ENCODE measurements around the gene PLK1.

DNA sequence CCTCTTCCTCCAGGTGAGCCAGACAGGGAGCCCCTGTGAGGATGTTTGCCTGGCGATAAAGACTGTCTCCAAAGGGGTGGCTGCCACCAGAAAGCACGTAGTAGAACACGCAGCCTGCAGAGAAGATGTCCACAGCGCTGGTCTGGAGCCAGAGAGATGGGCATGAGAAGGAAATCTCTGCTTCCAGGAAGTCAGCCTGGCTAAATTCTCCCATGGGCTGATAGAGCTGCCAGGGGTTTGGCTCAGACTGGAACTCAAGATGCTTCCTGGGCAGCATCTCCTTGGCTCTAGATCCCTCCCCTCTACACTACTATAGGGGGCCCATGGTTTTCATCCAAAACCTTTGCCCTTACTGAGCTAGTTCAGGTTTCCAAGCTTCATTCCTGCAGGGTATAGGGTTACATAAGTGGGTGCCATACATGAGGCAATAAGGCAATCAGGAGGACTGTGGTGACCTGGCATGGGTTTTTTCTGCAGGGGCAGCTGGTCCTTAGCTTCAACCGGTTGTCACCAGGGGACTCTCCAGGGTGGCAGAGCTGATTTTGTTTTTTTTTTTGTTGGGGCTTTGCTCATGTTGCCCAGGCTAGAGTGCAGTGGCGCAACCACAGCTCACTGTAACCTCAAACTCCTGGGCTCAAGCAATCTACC lies 13.6 kb downstream of the PLK1 start:
- TF ChIP-seq, protein P1, sequence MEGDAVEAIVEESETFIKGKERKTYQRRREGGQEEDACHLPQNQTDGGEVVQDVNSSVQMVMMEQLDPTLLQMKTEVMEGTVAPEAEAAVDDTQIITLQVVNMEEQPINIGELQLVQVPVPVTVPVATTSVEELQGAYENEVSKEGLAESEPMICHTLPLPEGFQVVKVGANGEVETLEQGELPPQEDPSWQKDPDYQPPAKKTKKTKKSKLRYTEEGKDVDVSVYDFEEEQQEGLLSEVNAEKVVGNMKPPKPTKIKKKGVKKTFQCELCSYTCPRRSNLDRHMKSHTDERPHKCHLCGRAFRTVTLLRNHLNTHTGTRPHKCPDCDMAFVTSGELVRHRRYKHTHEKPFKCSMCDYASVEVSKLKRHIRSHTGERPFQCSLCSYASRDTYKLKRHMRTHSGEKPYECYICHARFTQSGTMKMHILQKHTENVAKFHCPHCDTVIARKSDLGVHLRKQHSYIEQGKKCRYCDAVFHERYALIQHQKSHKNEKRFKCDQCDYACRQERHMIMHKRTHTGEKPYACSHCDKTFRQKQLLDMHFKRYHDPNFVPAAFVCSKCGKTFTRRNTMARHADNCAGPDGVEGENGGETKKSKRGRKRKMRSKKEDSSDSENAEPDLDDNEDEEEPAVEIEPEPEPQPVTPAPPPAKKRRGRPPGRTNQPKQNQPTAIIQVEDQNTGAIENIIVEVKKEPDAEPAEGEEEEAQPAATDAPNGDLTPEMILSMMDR (IDR thresholded peaks at IDR 0.05; ENCODE audit: low read length) = no peak
- TF ChIP-seq EZH2 (optimal IDR thresholded peaks at IDR 0.05; ENCODE audit: low read depth, low read length) = no peak
- no peak for TF ChIP-seq EZH2phosphoT487 (IDR thresholded peaks at IDR 0.05; ENCODE audit: low read length)
